GM12892 (cell line): ENCODE data around the gene ZDHHC17.
A peak's percentile ranks its signal among the peaks of the same experiment; 100 is the strongest.

Experiments used
- DNase-seq: peaks from one replicate; pipeline ENCODE4 v3.0.0; 2011; ENCODE audit not compliant: insufficient read length
- FAIRE-seq: peaks from 2 replicates; lab custom pipeline; 2011; peaks lifted over from hg19 to GRCh38; lab: Jason Lieb, UNC
- POLR2A ChIP-seq: IDR thresholded peaks from 2 replicates; pipeline ENCODE4 v1.6.1; 2011; ENCODE audit warnings: low read depth, low read length, control low read depth
- POLR2AphosphoS5 ChIP-seq: IDR thresholded peaks from 2 replicates; pipeline ENCODE4 v1.6.1; 2011; ENCODE audit warnings: low read depth, low read length, control low read depth
- TAF1 ChIP-seq: IDR thresholded peaks from 2 replicates; pipeline ENCODE4 v1.6.1; 2011; ENCODE audit warnings: low read depth, mild to moderate bottlenecking, control low read depth, low read length, borderline replicate concordance

ZDHHC17 gene

GRCh38 chr12:76872415-76872814, 108.5 kb downstream of the ZDHHC17 start:
- DNase-seq: no peak
- no peak for FAIRE-seq
- TF ChIP-seq TAF1: no peak
- no peak for TF ChIP-seq POLR2A
- no peak for TF ChIP-seq POLR2AphosphoS5

DNA sequence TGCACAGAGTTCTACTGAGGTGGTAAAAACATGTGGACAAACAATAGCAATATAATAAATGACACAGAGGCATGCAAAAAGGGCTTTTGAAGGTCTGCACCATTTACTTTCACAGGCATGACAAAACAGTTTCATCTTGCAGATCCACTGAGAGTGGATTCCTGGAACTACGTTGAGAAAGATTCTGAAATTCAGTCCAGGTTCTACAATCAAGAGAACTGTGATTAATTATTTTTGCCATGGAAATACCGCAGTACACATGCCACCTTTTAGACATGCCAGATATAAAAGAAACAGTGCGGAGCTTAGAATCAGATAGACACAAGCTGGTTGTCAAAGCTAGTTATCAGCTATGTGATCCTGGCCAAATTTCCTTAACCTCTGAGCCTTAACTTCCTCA, 110.1 kb downstream of the ZDHHC17 start:
- FAIRE-seq (no peak), DNase-seq (no peak)
- no peak for TF ChIP-seq POLR2AphosphoS5
- no peak for TF ChIP-seq POLR2A
- no peak for TF ChIP-seq TAF1

DNA sequence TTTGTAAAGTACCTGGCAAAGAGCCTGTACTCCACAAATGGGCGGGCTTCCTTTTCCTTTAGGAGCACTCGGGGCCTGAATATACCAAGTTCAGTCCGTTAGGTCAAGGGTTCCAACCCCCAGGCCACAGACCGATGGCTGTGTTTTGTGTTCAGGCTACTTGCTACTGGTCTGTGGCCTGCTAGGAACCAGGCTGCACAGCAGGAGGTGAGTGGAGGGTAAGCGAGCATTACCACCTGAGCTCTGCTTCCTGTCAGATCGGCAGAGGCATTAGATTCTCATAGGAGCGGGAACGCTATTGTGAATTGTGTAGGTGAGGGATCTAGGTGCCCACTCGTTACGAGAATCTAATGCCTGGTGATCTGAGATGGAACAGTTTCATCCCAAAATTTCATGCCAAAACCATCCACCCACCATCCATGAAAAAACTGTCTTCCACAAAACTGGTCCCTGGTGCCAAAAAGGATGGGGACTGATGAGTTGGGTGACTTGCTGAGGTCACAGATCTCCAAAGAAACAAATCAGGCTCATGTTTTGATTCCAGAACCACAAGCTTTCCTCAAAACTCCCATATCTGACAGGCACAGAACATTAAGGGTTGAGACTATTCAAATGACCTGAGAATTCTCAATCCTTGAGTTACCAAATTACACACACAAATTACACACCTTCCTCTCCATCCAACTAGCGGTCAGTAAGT, 110.7 kb downstream of the ZDHHC17 start:
- DNase-seq (no peak), FAIRE-seq (no peak)
- TF ChIP-seq POLR2A (no peak), TAF1 (no peak), POLR2AphosphoS5 (no peak)

GRCh38 chr12:76876696-76877229, 112.8 kb downstream of the ZDHHC17 start:
- FAIRE-seq: no peak
- no peak for DNase-seq
- TF ChIP-seq POLR2AphosphoS5 (no peak), POLR2A (no peak), TAF1 (no peak)

DNA sequence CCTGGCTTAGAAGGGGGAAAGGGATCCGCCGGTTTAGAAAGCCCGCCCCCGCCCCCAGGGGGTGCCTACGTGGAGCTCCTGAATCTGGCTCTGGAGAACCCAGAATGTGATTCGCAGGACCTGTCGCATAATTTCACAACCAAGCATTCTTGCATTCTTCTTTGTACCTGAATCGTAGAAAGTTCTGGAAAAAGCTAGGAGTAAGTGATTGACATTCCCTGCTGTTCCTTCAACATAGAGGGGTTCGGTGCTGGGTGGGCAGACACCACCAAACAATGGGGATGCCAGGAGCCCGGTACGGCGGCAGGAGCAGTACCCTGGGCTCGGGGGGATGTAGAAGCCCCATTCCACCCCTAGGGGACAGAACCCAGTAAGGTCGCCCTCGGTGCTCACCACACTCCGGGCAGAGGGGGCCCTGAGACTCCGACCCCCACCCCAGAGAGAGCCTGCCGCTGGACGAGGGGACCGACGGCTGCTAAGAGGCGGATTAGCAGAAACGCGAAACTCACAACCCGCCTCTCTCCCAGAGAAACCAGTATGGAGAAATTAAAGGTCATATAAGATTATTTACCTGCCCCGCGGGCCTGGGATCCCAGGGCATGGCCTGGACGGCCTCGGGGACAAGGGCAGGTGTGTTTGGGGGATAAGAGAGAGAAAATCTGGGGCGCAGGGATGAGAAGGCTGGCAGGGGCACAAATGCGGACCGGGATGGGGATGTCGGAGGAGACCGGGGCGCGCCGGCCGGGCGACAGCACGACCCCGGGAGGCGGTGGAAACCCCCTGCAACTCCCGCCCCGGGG, 114.4 kb downstream of the ZDHHC17 start:
- TF ChIP-seq POLR2AphosphoS5: no peak
- no peak for TF ChIP-seq TAF1
- FAIRE-seq: no peak
- peak; percentile 33 for DNase-seq

DNA sequence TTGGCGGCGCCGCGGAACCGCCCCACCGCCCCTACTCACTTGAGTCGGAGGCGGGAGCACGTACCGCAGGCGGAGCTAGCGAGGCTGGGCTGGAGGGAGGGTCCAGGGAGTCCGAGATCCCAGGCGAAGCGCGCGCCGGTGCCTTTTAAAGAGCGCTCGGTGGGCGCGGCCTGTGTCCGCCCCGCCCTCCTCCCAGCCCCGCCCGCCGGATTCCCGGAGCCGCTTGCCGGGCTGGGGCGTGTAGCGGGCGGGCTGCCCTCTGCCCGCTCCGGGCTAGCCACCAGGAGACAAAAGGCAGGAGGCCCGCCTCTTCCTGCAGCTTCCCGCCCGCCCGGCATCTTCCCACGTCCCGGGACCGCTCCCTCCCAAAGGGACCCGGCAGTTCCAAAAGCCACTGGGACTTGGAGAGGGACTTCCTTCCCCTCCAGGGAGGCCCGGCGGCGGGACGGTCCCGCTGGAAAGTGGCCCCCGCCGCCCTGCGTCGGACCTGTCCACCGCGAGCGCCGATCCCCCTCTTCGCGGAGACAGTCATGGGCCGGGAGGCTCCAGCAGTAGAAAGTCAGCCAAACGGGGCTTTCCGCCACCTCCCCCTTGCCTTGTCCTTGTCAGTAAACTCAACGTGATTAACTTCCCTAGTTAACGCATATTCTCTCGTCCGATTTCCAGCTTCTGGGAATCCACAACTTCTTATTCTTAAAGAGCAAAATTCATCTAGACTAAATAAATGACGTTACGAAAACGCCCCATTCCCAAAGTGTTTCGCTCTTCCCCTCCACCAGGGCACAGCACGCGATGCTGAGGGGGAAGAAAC, 115.2 kb downstream of the ZDHHC17 start, which contains the start of gene CSRP2:
CSRP2 (minus strand) TSS at position 121 of the 811 bp plus-strand sequence. CDS start 12,759 bp downstream, outside the sequence.
- TF ChIP-seq POLR2A (no peak), POLR2AphosphoS5 (no peak), TAF1 (no peak)
- DNase-seq (peak; percentile 72), FAIRE-seq (peak; percentile 77)

GRCh38 chr12:76879710-76880518, 116.0 kb downstream of the ZDHHC17 start:
- TF ChIP-seq POLR2AphosphoS5: no peak
- DNase-seq (no peak), FAIRE-seq (no peak)

DNA sequence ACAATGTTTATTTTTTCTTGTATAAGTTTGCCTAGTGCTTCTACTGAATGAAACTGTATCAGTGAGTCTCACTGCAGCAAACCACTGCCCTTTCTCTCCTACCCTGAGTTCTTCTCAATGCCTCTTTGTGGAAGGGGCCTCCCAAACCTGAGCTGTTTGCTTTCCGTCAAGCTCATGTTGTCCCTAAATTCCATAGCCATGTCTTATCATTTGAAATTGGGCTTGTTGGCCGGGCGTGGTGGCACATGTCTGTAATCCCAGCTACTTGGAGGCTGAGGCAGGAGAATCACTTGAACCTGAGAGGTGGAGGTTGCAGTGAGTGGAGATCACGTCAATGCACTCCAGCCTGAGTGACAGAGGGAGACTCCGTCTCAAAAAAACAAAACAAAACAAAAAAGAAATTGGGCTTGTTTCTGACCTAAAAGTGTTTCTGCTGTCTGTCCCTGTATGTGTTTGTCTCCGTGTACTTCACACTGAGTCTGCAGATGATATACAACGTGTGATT, 116.7 kb downstream of the ZDHHC17 start:
- FAIRE-seq: no peak

GRCh38 chr12:76881142-76881541, 117.2 kb downstream of the ZDHHC17 start:
- TF ChIP-seq POLR2AphosphoS5 (no peak), POLR2A (no peak), TAF1 (no peak)
- no peak for FAIRE-seq
- DNase-seq: no peak

More for the DNA sequence above, 116.7 kb downstream of the ZDHHC17 start:
- DNase-seq: no peak
- TF ChIP-seq POLR2A (no peak), POLR2AphosphoS5 (no peak), TAF1 (no peak)

GRCh38 chr12:76882367-76882766, 118.5 kb downstream of the ZDHHC17 start:
- TF ChIP-seq POLR2A (no peak), TAF1 (no peak), POLR2AphosphoS5 (no peak)
- FAIRE-seq (no peak), DNase-seq (no peak)
